ENCODE results near the gene TRDN.

The TRDN gene

DNA sequence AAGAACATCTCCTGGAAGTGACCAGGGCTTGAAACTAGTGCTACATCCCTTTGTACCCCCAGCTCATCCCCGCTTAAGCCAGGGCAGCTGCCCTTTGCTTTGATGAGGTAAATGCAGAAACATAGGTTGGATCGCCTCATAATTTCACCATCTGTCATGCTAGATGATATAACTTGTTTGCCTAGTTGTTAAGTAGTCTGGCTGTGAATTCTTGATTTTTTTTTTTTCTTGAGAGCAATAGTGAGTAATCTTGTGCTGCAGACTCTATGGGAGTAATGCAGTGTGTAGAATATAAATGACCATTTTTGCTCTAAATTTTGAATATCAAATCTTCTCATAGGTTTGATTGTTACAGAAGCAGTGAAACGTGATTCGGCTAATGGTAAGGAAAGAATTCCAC, 4.1 kb downstream of the TRDN start (continued):
- TF ChIP-seq, protein P1, sequence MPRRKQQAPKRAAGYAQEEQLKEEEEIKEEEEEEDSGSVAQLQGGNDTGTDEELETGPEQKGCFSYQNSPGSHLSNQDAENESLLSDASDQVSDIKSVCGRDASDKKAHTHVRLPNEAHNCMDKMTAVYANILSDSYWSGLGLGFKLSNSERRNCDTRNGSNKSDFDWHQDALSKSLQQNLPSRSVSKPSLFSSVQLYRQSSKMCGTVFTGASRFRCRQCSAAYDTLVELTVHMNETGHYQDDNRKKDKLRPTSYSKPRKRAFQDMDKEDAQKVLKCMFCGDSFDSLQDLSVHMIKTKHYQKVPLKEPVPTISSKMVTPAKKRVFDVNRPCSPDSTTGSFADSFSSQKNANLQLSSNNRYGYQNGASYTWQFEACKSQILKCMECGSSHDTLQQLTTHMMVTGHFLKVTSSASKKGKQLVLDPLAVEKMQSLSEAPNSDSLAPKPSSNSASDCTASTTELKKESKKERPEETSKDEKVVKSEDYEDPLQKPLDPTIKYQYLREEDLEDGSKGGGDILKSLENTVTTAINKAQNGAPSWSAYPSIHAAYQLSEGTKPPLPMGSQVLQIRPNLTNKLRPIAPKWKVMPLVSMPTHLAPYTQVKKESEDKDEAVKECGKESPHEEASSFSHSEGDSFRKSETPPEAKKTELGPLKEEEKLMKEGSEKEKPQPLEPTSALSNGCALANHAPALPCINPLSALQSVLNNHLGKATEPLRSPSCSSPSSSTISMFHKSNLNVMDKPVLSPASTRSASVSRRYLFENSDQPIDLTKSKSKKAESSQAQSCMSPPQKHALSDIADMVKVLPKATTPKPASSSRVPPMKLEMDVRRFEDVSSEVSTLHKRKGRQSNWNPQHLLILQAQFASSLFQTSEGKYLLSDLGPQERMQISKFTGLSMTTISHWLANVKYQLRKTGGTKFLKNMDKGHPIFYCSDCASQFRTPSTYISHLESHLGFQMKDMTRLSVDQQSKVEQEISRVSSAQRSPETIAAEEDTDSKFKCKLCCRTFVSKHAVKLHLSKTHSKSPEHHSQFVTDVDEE (CRISPR knock-in tag; IDR thresholded peaks at IDR 0.05) = no peak
- TF ChIP-seq OSR1 (CRISPR knock-in tag; IDR thresholded peaks at IDR 0.05) = no peak
- TF ChIP-seq ZC3H10 (CRISPR knock-in tag; IDR thresholded peaks at IDR 0.05) = no peak

DNA sequence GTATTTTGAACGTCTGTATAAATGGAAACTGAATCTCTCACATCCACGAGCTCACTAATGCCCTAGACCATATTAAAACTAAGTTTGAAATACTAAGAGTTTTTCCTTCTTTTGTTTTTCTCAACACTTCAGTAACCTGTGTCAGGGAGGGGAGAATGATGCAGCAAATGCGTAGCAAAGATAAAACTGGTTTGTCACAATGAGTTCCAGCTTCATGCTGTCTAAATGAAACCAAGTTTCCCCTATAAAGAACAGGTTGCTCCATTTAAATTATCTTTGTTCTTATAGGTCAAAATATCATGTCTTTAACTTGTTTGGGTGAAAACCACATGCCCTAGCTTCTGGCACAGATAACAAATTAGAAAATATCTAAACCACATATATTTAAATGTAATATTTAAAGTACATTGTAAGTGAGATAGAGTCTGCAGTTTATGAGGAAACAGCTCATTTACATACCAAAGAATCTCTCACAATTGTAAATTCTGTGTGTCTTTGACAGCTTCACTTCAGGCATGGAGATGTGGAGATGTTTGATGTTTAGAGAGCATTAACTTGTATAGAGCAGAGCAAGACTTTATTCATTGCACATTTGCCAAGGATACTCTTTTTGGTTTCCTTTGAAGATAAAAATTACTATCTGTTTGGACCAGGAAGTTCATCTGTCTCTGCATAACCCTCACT, 7.3 kb downstream of the TRDN start:
- no peak for ATAC-seq
- TF ChIP-seq CSDC2 (CRISPR knock-in tag; IDR thresholded peaks at IDR 0.05) = no peak
- TF ChIP-seq ZNF565 (CRISPR knock-in tag; conservative IDR thresholded peaks at IDR 0.05; ENCODE audit: low read depth) = no peak
- TF ChIP-seq TCF4 (CRISPR knock-in tag; IDR thresholded peaks at IDR 0.05; ENCODE audit: borderline replicate concordance) = no peak
- TF ChIP-seq, protein P2, sequence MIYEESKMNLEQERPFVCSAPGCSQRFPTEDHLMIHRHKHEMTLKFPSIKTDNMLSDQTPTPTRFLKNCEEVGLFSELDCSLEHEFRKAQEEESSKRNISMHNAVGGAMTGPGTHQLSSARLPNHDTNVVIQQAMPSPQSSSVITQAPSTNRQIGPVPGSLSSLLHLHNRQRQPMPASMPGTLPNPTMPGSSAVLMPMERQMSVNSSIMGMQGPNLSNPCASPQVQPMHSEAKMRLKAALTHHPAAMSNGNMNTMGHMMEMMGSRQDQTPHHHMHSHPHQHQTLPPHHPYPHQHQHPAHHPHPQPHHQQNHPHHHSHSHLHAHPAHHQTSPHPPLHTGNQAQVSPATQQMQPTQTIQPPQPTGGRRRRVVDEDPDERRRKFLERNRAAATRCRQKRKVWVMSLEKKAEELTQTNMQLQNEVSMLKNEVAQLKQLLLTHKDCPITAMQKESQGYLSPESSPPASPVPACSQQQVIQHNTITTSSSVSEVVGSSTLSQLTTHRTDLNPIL (CRISPR knock-in tag; IDR thresholded peaks at IDR 0.05; ENCODE audit: low read depth) = no peak
- TF ChIP-seq ISL1 (CRISPR knock-in tag; IDR thresholded peaks at IDR 0.05) = no peak
- no peak for TF ChIP-seq ZNF70 (CRISPR knock-in tag; IDR thresholded peaks at IDR 0.05)
- no peak for TF ChIP-seq ZFP30 (CRISPR knock-in tag; IDR thresholded peaks at IDR 0.05)
- TF ChIP-seq GLIS3 (CRISPR knock-in tag; IDR thresholded peaks at IDR 0.05) = no peak
- no peak for TF ChIP-seq ZFP3 (CRISPR knock-in tag; IDR thresholded peaks at IDR 0.05)
- TF ChIP-seq ESRRG (CRISPR knock-in tag; IDR thresholded peaks at IDR 0.05) = no peak
- no peak for TF ChIP-seq BACH2 (CRISPR knock-in tag; IDR thresholded peaks at IDR 0.05; ENCODE audit: borderline replicate concordance)
- TF ChIP-seq TOX (CRISPR knock-in tag; IDR thresholded peaks at IDR 0.05; ENCODE audit: borderline replicate concordance) = no peak
- TF ChIP-seq, protein P3, sequence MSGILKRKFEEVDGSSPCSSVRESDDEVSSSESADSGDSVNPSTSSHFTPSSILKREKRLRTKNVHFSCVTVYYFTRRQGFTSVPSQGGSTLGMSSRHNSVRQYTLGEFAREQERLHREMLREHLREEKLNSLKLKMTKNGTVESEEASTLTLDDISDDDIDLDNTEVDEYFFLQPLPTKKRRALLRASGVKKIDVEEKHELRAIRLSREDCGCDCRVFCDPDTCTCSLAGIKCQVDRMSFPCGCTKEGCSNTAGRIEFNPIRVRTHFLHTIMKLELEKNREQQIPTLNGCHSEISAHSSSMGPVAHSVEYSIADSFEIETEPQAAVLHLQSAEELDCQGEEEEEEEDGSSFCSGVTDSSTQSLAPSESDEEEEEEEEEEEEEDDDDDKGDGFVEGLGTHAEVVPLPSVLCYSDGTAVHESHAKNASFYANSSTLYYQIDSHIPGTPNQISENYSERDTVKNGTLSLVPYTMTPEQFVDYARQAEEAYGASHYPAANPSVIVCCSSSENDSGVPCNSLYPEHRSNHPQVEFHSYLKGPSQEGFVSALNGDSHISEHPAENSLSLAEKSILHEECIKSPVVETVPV (CRISPR knock-in tag; IDR thresholded peaks at IDR 0.05) = no peak
- TF ChIP-seq, protein P4, sequence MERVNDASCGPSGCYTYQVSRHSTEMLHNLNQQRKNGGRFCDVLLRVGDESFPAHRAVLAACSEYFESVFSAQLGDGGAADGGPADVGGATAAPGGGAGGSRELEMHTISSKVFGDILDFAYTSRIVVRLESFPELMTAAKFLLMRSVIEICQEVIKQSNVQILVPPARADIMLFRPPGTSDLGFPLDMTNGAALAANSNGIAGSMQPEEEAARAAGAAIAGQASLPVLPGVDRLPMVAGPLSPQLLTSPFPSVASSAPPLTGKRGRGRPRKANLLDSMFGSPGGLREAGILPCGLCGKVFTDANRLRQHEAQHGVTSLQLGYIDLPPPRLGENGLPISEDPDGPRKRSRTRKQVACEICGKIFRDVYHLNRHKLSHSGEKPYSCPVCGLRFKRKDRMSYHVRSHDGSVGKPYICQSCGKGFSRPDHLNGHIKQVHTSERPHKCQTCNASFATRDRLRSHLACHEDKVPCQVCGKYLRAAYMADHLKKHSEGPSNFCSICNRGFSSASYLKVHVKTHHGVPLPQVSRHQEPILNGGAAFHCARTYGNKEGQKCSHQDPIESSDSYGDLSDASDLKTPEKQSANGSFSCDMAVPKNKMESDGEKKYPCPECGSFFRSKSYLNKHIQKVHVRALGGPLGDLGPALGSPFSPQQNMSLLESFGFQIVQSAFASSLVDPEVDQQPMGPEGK (CRISPR knock-in tag; IDR thresholded peaks at IDR 0.05; ENCODE audit: borderline replicate concordance) = no peak
- TF ChIP-seq, protein P1 (CRISPR knock-in tag; IDR thresholded peaks at IDR 0.05) = no peak
- no peak for TF ChIP-seq OSR1 (CRISPR knock-in tag; IDR thresholded peaks at IDR 0.05)
- TF ChIP-seq ZNF8 (CRISPR knock-in tag; IDR thresholded peaks at IDR 0.05) = no peak
- TF ChIP-seq, protein P5, sequence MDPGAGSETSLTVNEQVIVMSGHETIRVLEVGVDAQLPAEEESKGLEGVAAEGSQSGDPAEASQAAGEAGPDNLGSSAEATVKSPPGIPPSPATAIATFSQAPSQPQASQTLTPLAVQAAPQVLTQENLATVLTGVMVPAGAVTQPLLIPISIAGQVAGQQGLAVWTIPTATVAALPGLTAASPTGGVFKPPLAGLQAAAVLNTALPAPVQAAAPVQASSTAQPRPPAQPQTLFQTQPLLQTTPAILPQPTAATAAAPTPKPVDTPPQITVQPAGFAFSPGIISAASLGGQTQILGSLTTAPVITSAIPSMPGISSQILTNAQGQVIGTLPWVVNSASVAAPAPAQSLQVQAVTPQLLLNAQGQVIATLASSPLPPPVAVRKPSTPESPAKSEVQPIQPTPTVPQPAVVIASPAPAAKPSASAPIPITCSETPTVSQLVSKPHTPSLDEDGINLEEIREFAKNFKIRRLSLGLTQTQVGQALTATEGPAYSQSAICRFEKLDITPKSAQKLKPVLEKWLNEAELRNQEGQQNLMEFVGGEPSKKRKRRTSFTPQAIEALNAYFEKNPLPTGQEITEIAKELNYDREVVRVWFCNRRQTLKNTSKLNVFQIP (CRISPR knock-in tag; IDR thresholded peaks at IDR 0.05; ENCODE audit: borderline replicate concordance, low read depth) = no peak
- no peak for TF ChIP-seq SNAI2 (CRISPR knock-in tag; IDR thresholded peaks at IDR 0.05)

Measured in SK-N-SH treated with all-trans-retinoic acid at 6 μM for 48 hours (cell line).